Measurements from ENCODE around the gene MGAM2. TPM values are rescaled to one million over a fixed set of nuclear protein-coding genes. Genes with fewer than 3 reads are reported as not detected.

The MGAM2 gene
- total and polyA plus RNA-seq, 2 of the 8 experiments (the other 6 are each of a cell fraction or from before 2014, with no cell fraction given): 0.02 TPM; not detected in 1

GRCh38 chr7:142181966-142182365 is 70.4 kb downstream of the MGAM2 start:
- 90% methylated on average over 1 of the region's 1 CpG; no CpG with 5 or more reads in 1 of the 2 experiments for WGBS, 2 experiments (ENCODE audit: extremely low coverage in 1 of 2, insufficient coverage in 1 of 2, insufficient read length in 1 of 2, insufficient replicate concordance in 2 of 2, low coverage in 1 of 2, low lambda C conversion rate in 2 of 2, missing lambda C conversion rate in 1 of 2)
- H3K23me2 ChIP-seq (ENCODE audit: low read depth, low read length): no peaks in the 10 kb centered on the region
- no peak for DNase-seq (ENCODE audit: low read depth in 1 of 2, low spot score in 2 of 2)
- no peaks in the 10 kb centered on the region for H3K79me1 ChIP-seq (ENCODE audit: low read depth, low read length)
- no peak overlapping the region for H3K23ac ChIP-seq (ENCODE audit: insufficient read length)
- no peak overlapping the region for H2BK120ac ChIP-seq (replicated peaks; ENCODE audit: low read depth, low read length)
- no peak overlapping the region for H3K27ac ChIP-seq (ENCODE audit: low read depth, low read length)
- CTCF ChIA-PET (ENCODE audit: partially characterized antibody): interaction anchor here (0.9 to 3.7 kb wide), 8 partner anchors 11 to 206 kb away, joined by 3 to 25 read pairs (median 4); no protein-coding TSS in a partner anchor
- peak in 1 of 2 experiments; percentile 49; a peak in 1 of 3 replicates for TF ChIP-seq EP300 (IDR thresholded peaks at IDR 0.05; ENCODE audit: borderline replicate concordance in 1 of 2, low read depth in 2 of 2, low read length in 2 of 2)
- TF ChIP-seq SIN3A (conservative IDR thresholded peaks at IDR 0.05 in 1 of 2, IDR thresholded peaks at IDR 0.05 in 1 of 2; ENCODE audit: low read depth in 1 of 2, low read length in 2 of 2): no peak
- no peak for TF ChIP-seq CTCF (IDR thresholded peaks at IDR 0.05; ENCODE audit: control extremely low read depth in 1 of 3, insufficient read depth in 1 of 3, low read depth in 1 of 3, low read length in 3 of 3)
- H4K91ac ChIP-seq (replicated peaks; ENCODE audit: insufficient read length, low read length): no peak overlapping the region
- no peak overlapping the region for H3K4ac ChIP-seq (replicated peaks; ENCODE audit: insufficient read length, low read depth, low read length)
- no peak for FAIRE-seq
- peak overlapping the region; percentile 56; the same call in 1 of the 2 replicates for H2AFZ ChIP-seq (ENCODE audit: low read length)
- no peak overlapping the region for H2BK12ac ChIP-seq (ENCODE audit: low read depth, low read length)
- no peaks in the 10 kb centered on the region for H4K20me1 ChIP-seq (replicated peaks in 1 of 2; ENCODE audit: control insufficient read depth in 1 of 2, insufficient read depth in 2 of 2, low read length in 2 of 2)
- no peak overlapping the region for H4K5ac ChIP-seq (ENCODE audit: insufficient read length, low read depth, low read length)
- H2AK5ac ChIP-seq (ENCODE audit: low read depth, low read length): no peak overlapping the region
- no peak overlapping the region for H3K9ac ChIP-seq (replicated peaks in 1 of 4; ENCODE audit: extremely low read depth in 1 of 4, low read depth in 3 of 4, low read length in 3 of 4)
- H2BK20ac ChIP-seq (ENCODE audit: low read length): no peak overlapping the region
- no peak overlapping the region for H3K14ac ChIP-seq (ENCODE audit: insufficient read length)
- H3K36me3 ChIP-seq (ENCODE audit: control insufficient read depth in 2 of 4, insufficient read depth in 4 of 4, low read length in 3 of 4): no peaks in the 10 kb centered on the region
- H3K56ac ChIP-seq (replicated peaks; ENCODE audit: insufficient read length, low read depth, low read length): no peak overlapping the region
- POLR2A ChIA-PET (ENCODE audit: partially characterized antibody): no interaction called here
- no peaks in the 10 kb centered on the region for H3K9me3 ChIP-seq (ENCODE audit: insufficient read depth in 2 of 2, low read depth in 1 of 2, low read length in 1 of 2)
- no peaks in the 10 kb centered on the region for H3K27me3 ChIP-seq (replicated peaks in 1 of 4; ENCODE audit: control insufficient read depth in 3 of 4, extremely low read depth in 1 of 4, insufficient read depth in 3 of 4, low read length in 3 of 4)
- H3K18ac ChIP-seq (ENCODE audit: extremely low read depth, low read length): no peak overlapping the region
- H2BK15ac ChIP-seq (ENCODE audit: low read length): no peak overlapping the region
- no peak overlapping the region for H3K4me3 ChIP-seq (ENCODE audit: extremely low read depth in 1 of 4, insufficient read depth in 2 of 4, low read depth in 3 of 4, low read length in 4 of 4)
- H4K8ac ChIP-seq (ENCODE audit: extremely low read depth, insufficient read depth, low read length): no peak overlapping the region
- no peaks in the 10 kb centered on the region for H3K79me2 ChIP-seq (ENCODE audit: control insufficient read depth in 1 of 2, insufficient read depth in 2 of 2, low read length in 2 of 2)
- no peak overlapping the region for H2BK5ac ChIP-seq (ENCODE audit: low read depth, low read length)
- no peak overlapping the region for H3K4me2 ChIP-seq (ENCODE audit: insufficient read depth in 1 of 2, low read depth in 2 of 2, low read length in 2 of 2)
- H3K4me1 ChIP-seq (replicated peaks in 1 of 4; ENCODE audit: control insufficient read depth in 3 of 4, insufficient read depth in 4 of 4, low read length in 3 of 4): no peaks in the 10 kb centered on the region; a peak in 1 of 7 replicates

Measured in H1 (cell line).